Measurements from ENCODE around the gene KDM4B. TPM values are rescaled to one million over a fixed set of nuclear protein-coding genes. Genes with fewer than 3 reads are reported as not detected.
A peak's percentile ranks its signal among the peaks of the same experiment; 100 is the strongest.

Gene KDM4B
- total and polyA plus RNA-seq, 9 of the 15 experiments (the other 6 are each of a cell fraction or from before 2014, with no cell fraction given) = 0.21 to 29.9 (median 7.3) TPM

GRCh38 chr19:5170329-5170745, 201.4 kb downstream of the KDM4B start (continued):
- TF ChIP-seq ATF2 (CRISPR knock-in tag; IDR thresholded peaks at IDR 0.05) = no peak
- TF ChIP-seq ARNT (IDR thresholded peaks at IDR 0.05) = peak in 1 of 2 experiments; percentile 63; a peak in 1 of 4 replicates
- no peak for TF ChIP-seq NCOA2 (IDR thresholded peaks at IDR 0.05; ENCODE audit: partially characterized antibody in 2 of 2)
- no peak for TF ChIP-seq NCOA4 (IDR thresholded peaks at IDR 0.05; ENCODE audit: partially characterized antibody)
- TF ChIP-seq ZFP36 (IDR thresholded peaks at IDR 0.05; ENCODE audit: low read depth, low read length, partially characterized antibody) = peak; percentile 95
- TF ChIP-seq ZBTB34 (CRISPR knock-in tag; IDR thresholded peaks at IDR 0.05) = no peak
- TF ChIP-seq CHD4 (IDR thresholded peaks at IDR 0.05; ENCODE audit: insufficient read depth, insufficient replicate concordance, low read depth, low read length, poor library complexity, severe bottlenecking) = peak; percentile 87
- 0 out of 2 replicates have a peak, but pooled peaks have one; percentile 56 for TF ChIP-seq NKRF (IDR thresholded peaks at IDR 0.05; ENCODE audit: borderline replicate concordance)
- peak; percentile 100 for TF ChIP-seq BCOR (IDR thresholded peaks at IDR 0.05)
- TF ChIP-seq GATAD2A (IDR thresholded peaks at IDR 0.05) = no peak
- TF ChIP-seq LCOR (CRISPR knock-in tag; IDR thresholded peaks at IDR 0.05) = no peak
- no peak for TF ChIP-seq NCOR1 (IDR thresholded peaks at IDR 0.05)
- TF ChIP-seq TRIM24 (IDR thresholded peaks at IDR 0.05) = peak in 1 of 2 experiments; percentile 37; a peak in 1 of 4 replicates
- TF ChIP-seq SMARCA5 (IDR thresholded peaks at IDR 0.05) = peak; percentile 100
- TF ChIP-seq ZNF324 (CRISPR knock-in tag; IDR thresholded peaks at IDR 0.05) = no peak
- TF ChIP-seq ATF7 (IDR thresholded peaks at IDR 0.05) = no peak
- TF ChIP-seq ZNF12 (CRISPR knock-in tag; IDR thresholded peaks at IDR 0.05) = no peak
- no peak for TF ChIP-seq PHB2 (IDR thresholded peaks at IDR 0.05; ENCODE audit: low read depth)
- TF ChIP-seq CGGBP1 (CRISPR knock-in tag; IDR thresholded peaks at IDR 0.05) = no peak
- no peak for TF ChIP-seq TBL1XR1 (IDR thresholded peaks at IDR 0.05; ENCODE audit: low read length in 2 of 2)
- TF ChIP-seq BRD9 (IDR thresholded peaks at IDR 0.05; ENCODE audit: low read depth, partially characterized antibody) = no peak
- no peak for TF ChIP-seq ZNF197 (CRISPR knock-in tag; IDR thresholded peaks at IDR 0.05; ENCODE audit: low read depth)
